AG10803 (cell line): ENCODE results near the gene GPR161.

ENCODE experiments used
- DNase-seq: peaks from one replicate; pipeline ENCODE4 v3.0.0; 2010; ENCODE audit warnings: low read depth
- H3K4me3 ChIP-seq: 2 replicates; pipeline ENCODE4 v1.5.1; 2011; ENCODE audit warnings: mild to moderate bottlenecking, low read length, control low read depth
- TF ChIP-seq, protein P1 (sequence below): conservative IDR thresholded peaks from 2 replicates; pipeline ENCODE4 v1.5.1; 2011; ENCODE audit warnings: mild to moderate bottlenecking, low read length, control low read depth, inconsistent platforms

The GPR161 gene

DNA sequence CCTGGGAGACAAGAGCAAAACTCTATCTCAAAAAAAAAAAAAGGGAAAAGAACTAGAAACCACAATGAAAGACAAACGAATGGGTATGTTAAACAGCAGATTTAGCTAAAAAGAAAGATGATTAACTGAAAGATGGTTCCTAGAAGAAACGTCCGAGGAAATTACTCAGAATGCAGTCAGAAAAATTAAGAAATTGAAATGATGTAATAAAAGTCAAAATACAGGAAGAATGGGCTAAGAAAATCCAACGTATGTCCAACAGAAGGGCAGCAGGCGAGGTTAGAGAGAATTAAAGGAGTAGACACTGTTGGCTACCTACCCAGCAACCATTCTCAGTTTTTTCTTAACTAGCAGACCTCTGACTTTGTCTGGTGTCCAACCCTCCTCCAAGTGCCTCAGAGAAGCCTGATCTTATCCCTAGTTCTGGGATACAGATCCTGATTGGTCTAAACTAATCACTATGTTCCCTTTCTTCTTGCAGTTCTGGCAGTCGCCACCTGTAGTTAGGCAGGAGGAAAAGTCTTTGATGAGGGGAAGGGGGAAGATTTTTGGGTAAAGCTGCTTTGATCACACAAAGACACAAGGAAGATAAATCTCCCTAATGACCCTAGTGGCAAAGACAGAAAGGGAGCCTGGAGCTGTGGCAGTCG is 25.7 kb downstream of the GPR161 start:
- no peak overlapping the region for H3K4me3 ChIP-seq
- TF ChIP-seq, protein P1, sequence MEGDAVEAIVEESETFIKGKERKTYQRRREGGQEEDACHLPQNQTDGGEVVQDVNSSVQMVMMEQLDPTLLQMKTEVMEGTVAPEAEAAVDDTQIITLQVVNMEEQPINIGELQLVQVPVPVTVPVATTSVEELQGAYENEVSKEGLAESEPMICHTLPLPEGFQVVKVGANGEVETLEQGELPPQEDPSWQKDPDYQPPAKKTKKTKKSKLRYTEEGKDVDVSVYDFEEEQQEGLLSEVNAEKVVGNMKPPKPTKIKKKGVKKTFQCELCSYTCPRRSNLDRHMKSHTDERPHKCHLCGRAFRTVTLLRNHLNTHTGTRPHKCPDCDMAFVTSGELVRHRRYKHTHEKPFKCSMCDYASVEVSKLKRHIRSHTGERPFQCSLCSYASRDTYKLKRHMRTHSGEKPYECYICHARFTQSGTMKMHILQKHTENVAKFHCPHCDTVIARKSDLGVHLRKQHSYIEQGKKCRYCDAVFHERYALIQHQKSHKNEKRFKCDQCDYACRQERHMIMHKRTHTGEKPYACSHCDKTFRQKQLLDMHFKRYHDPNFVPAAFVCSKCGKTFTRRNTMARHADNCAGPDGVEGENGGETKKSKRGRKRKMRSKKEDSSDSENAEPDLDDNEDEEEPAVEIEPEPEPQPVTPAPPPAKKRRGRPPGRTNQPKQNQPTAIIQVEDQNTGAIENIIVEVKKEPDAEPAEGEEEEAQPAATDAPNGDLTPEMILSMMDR = no peak
- DNase-seq = peak; percentile 8

GRCh38 chr1:168106274-168106673 is 30.5 kb downstream of the GPR161 start:
- H3K4me3 ChIP-seq = no peak overlapping the region
- TF ChIP-seq, protein P1 = no peak
- DNase-seq = no peak

DNA sequence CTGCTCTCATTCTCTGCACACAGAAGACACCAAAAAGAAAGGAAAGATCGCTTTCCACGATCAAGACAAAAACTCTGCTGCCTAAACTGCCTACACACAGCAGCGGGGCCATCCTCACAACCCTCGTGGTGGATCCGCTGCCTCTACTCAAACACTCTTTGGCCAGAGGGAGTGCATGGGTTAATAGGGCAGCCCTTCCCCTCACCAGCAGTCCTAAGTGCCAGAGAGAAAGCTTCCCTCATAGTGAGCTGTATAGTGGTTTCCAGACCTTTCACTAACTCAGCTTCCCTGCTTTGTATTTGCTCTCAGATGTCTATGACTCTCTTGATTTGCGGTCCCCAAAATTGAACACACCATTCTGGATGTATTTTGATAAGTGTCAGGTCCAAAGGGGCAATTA is 30.9 kb downstream of the GPR161 start:
- TF ChIP-seq, protein P1 = no peak
- H3K4me3 ChIP-seq = no peak overlapping the region

GRCh38 chr1:168104535-168104934 is 32.2 kb downstream of the GPR161 start:
- DNase-seq = no peak
- TF ChIP-seq, protein P1 = no peak
- no peak overlapping the region for H3K4me3 ChIP-seq

More for the DNA sequence above, 30.9 kb downstream of the GPR161 start:
- no peak for DNase-seq

GRCh38 chr1:168102487-168102886 is 34.2 kb downstream of the GPR161 start:
- no peak for DNase-seq
- no peak overlapping the region for H3K4me3 ChIP-seq
- TF ChIP-seq, protein P1 = no peak

DNA sequence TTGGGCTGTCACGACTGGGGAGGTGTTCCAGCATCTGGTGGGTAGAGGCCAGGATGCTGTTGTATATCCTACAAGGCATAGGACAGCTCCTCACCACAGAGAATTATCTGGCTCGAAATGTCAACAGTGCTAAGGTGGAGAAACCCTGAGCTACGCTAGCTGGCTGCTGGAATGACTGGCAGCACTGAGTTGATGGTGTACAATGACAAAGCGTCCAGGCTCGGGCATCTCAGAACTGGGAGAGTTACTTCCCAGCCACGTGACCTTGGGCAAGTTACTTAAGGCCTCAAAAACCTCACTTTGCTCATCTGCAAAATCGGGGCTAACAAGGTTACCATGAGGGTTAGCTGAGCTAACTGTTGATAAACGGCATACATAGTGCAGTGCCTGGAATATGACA is 35.4 kb downstream of the GPR161 start:
- H3K4me3 ChIP-seq = no peak overlapping the region
- TF ChIP-seq, protein P1 = no peak
- no peak for DNase-seq

DNA sequence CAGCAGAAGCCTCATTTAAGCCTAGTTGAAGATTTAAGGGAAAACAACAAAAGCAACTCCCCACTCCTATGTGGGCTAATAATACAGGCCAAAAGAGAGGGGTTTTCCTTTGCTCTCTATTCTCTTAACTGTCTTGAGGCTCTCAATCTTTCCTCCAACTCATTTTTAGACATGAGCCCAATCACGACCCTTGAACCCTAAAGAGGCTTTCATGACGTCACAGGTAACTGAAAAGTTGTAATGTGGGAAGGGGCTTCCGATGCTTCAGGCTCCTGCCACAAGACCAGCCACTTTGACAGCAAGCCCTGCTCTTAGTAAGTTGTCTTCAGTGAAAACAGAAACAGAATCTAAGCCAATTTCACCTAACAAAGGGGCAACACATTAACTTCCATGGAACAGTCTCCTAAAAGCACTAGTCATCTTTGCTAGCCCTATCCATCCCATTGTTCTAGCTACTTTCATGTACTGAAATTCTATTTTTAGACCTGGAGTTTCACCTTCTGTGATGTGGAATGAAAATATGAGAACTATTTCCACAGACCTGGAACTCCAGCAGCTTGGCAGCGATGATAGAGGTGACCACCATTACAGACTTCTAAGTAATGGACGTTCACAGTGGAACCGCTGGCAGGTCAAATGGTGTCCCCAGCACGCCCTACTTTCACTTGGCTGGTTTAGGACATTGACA is 36.3 kb downstream of the GPR161 start:
- H3K4me3 ChIP-seq = no peak overlapping the region
- TF ChIP-seq, protein P1 = no peak
- DNase-seq = no peak
